GM04503 (cell line): ENCODE results near the gene DHRS13.
"Not testable (repeated sequence)": the region's sequence is repeated elsewhere in the genome, so short reads cannot be mapped to it uniquely, and the experiment has no call there.

Experiments used
- DNase-seq: peaks from one replicate; pipeline ENCODE4 v3.0.0-alpha.2; 2012; ENCODE audit warnings: low read depth

DHRS13 gene

DNA sequence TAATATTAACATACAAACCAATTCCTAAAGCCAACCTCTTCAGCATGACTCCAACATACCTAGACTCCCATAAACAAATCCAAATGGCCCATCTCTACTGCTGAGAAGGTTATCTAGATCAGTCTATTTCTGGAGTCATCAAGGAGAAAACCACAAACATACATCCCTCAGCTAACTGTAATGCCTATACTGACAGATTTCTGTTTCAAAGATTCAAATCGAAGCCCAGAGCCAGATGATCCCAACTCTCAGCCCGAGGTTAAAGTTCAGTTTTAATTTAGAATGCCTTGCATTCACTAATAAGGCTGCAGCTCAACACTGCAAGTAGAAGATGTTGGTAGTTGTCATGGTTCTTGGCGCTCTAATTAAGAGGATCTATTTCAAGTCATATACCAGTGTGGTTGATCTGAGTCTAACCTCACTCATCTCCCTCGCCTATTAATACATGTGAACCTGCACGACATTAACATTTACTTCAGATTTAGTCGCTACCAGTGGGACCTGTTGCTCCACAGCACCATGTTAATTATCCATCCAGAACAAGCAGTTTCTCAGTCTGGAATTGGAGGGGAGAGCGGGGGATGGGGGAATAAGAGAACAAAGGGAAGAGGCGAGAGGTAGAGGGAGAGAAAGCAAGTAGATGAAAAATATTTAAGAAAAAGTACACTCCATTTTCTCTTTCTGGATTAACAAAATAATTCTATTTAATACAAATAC is 33.0 kb upstream of the DHRS13 start:
- DNase-seq = no peak

DNA sequence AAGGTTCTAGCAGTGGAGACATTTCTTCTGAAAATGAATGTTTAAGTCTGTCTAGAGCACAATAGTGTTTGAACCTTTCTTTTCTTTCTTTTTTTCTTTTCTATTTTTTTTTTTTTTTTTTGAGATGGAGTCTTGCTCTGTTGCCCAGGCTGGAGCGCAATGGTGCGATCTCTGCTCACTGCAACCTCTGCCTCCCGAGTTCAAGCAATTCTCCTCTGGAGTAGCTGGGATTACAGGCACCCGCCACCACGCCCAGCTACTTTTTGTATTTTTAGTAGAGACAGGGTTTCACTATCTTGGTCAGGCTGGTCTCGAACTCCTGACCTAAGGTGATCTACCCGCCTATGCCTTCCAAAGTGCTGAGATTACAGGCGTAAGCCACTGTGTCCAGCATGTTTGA is 31.6 kb upstream of the DHRS13 start:
- not testable (repeated sequence) for DNase-seq

DNA sequence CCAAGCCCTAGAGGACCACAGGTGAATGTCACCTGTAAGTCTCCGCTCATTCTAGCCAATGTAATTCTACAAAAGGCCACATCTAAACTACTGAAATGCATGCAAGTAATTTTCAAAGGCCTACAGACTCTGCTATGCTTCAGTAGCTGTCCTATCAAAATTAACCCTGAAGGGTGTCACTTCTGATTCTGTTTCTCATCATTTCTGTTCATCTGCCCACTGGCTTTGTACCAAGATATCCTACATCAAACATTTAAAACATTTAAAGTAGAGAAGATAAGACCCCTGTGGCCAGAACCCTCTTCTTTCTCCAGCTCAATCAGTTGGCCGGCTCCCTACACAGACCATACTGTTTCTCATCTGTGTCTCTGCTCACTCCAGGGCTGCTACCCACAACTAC is 26.9 kb upstream of the DHRS13 start:
- DNase-seq = no peak

DNA sequence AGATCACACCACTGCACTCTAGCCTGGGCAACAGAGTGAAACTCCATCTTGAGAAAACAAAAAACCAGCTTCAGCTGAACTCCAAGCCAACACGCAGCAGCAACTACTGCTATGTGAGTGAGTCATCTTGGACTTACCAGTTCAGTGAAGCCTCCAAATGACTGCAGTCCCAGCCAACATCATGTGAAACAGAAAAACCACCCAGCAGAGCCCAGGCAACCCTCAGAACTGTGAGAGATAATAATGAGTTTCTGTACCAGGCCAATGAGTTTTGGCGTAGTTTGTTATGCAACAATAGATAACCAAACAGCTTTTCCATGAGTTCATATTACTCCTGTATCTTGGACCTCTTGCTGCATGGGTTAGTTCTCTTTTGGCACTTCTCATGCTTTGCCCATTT is 25.2 kb upstream of the DHRS13 start:
- no peak for DNase-seq

DNA sequence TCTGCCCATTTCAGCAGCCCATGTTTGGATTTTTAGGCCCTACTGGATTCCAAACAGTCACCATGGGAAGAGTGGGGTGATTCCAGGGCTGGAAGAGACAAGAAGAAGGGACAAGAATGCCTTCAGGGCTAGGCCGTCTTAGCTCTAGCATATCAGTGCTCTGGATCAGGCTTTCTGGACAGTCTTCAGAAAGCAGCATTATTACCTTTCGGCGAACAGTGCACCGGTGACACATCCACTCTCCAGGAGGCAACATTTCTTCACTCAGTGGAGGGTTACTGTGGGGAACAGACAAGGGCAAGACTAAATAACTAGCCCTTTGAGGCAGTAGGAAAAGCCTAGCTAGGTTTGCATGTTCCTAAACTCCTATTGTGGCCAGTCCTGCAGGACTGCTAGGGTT is 23.9 kb upstream of the DHRS13 start:
- DNase-seq = no peak

- no peak for DNase-seq
Measured at GRCh38 chr17:28926366-28926765, 23.5 kb upstream of the DHRS13 start.

GRCh38 chr17:28925912-28926365 is 23.1 kb upstream of the DHRS13 start:
- DNase-seq = peak; percentile 72

- DNase-seq = no peak
Measured at GRCh38 chr17:28920201-28920600, 17.3 kb upstream of the DHRS13 start.

DNA sequence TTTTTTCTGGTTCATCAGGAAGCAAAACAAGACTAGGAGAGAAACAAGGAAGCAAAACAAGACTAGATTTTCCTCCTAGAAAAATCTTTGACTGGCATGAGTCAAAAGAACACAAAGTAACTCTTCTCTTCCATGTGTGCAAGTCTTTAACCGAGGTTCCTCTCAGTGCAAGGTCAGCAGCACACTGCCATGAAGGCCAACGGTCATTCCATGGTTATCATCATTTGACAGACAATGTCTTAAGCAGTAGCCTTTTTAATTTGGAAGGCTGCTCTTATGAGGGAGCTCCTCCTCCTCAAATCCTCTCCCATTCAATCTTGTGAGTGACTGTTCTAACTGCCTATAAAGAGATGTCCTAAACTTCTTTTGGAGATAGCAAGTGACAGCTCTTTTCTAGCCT is 15.4 kb upstream of the DHRS13 start:
- no peak for DNase-seq

DNA sequence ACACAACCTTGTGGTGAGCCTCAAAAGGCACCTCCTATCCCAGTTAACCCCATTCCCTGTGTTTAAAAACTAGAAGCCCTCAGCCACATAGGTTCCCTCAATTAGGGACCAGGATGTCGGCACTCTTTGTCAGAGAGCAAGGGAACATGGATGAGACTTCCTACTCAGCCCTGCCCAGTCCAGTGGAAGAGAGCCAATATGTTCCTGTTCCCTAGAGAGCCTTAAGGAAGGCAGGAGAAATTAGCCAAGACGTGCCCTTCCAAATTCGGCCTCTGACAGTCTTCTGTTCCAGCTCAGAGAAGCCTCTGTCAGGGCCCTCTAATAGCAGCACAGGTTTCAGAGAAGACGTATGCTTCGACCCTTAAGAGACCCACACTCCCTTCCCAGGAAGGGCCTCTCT is 14.6 kb upstream of the DHRS13 start:
- no peak for DNase-seq

GRCh38 chr17:28917029-28917428 is 14.2 kb upstream of the DHRS13 start:
- no peak for DNase-seq

GRCh38 chr17:28916302-28916934 is 13.5 kb upstream of the DHRS13 start:
- DNase-seq = no peak

DNA sequence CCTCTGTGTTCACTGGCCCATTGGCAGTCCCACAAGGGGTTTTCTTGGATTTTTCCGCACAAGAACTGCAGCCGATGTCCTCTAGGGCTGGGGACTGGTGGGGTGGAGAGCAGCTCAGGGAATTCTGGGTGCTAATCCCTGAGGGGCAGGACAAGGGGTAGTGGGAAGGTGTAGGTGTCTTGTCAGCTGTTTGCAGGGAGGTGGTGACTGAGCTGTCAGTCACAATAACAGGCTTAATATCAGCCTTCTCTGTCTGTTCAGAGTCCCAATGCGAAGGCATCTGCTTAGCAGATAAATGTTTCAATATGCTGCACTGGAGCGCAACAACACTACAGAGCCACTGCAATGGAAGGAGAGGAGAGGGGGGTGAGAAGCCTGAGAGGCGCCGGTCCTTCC is 10.1 kb upstream of the DHRS13 start:
- no peak for DNase-seq

DNA sequence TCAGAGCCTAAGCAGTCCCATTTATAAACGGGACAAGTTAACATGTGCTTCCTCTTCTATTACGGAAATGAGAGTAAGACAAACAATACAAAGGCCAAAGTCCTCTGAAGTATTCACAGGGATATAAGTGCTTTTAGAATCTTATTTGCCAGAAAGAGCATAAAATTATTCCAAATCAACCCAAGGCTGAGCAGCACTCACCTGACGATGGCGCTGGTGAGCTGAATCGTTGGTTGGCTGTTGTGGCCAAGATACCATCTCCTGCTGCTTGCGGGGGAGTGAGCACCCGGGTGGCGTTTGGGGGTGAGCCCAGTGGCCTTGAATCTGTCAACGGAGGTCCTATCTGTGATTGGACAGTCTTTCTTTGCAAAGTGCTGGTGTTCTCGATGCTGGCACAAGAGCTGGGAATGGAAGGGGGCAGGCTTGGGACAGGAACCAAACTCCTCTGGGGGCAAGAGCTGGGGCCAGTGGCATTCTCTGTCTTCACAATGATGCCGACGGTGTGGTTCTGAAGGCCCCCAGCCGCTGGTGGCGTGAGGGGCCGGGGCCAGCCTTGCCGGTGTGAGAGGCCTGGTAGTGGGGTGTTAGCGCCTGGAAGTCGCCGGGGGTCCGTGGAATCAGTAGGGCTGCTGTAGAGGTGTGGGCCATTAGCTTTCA is 9.5 kb upstream of the DHRS13 start:
- DNase-seq = no peak

- no peak for DNase-seq
Measured at GRCh38 chr17:28911411-28912045, 8.6 kb upstream of the DHRS13 start.

DNA sequence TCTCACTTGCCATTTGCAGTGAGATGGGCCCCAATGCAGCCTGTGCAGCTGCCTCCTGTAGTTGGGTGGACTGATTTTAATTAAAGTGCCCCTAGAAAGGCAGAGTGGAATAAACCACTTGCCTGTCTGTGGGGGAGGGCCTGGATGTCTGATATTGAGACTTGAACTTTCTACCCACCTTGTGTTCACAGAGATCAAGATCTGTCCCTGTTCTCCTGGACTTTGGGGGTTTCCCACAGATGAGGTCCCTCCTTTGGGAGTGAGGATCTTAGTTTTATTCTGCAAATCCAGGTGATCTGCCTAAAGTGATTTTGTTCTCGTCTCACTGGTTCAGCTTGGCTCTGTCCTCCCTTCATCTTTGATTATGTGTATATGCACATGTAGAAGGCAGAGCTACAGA is 7.7 kb upstream of the DHRS13 start:
- DNase-seq = no peak

- DNase-seq = peak; percentile 49
Measured at GRCh38 chr17:28908640-28909167, 5.8 kb upstream of the DHRS13 start.

- DNase-seq = no peak
Measured at GRCh38 chr17:28907709-28908475, 5.0 kb upstream of the DHRS13 start.

DNA sequence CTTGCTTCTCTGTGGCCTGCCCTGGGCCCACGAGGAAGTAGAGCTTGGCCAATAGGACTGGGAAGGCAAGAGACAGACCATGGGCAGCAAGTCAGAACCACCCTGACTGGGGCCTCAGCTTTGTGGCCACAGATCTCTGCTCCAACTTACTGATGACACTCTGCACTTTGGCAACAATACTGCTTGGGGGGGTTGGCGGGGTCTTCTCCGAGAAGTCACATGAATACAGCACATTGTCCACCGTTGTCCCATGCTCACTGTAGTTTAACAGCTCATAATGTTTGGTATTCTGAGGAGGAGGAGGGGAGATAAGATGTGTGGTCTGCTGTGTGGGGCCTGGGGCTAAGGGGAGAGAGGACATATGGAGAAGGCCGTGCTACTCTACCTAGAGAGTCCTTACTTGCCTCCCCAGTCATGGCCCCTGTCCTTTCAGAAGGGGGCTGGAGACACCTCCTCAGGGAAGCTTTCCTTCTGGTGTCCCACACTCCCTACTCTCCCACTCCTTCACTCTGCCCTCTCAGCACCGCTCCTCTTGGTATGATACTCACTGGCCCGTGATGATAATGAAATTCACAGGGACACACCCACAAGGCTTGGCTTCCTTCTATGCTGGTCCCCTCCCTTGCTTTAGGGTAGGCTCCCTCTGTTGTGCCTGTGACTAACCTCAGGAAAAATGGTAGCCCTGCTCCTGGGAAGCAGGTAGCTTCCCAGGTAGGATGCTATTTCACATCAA is 4.0 kb upstream of the DHRS13 start:
- DNase-seq = no peak

GRCh38 chr17:28906276-28906675 is 3.4 kb upstream of the DHRS13 start:
- DNase-seq = no peak

- no peak for DNase-seq
Measured at GRCh38 chr17:28904800-28905199, 1.9 kb upstream of the DHRS13 start.
